H1 (cell line): Measurements from ENCODE around the gene ABHD6. TPM values are rescaled to one million over a fixed set of nuclear protein-coding genes. Genes with fewer than 3 reads are reported as not detected.

Experiments used
- CTCF ChIA-PET: fragments of 300-600 bp; sonication (Branson Sonifier 250); formaldehyde crosslinking; loops from one replicate; lab custom pipeline; 2021; ENCODE audit not compliant: partially characterized antibody; lab: Charles Lee
- POLR2A ChIA-PET: fragments of 300-600 bp; sonication (Branson Sonifier 250); formaldehyde crosslinking; loops from one replicate; lab custom pipeline; 2021; ENCODE audit warnings: inconsistent platforms; ENCODE audit not compliant: partially characterized antibody; lab: Charles Lee
- DNase-seq, 2 experiments: peaks; one replicate each; pipeline versions ENCODE4 v3.0.0 to v3.0.0-alpha.2; 2010 to 2022; ENCODE audit warnings: low spot score in 2 of 2, low read depth in 1 of 2, mixed read lengths in 1 of 2
- FAIRE-seq: peaks from 2 replicates; lab custom pipeline; 2011; peaks lifted over from hg19 to GRCh38; lab: Jason Lieb, UNC
- H2AFZ ChIP-seq: 2 replicates; pipeline ENCODE4 v1.8.1; 2012; ENCODE audit warnings: low read length, inconsistent platforms
- H2AK5ac ChIP-seq: 2 replicates; pipeline ENCODE4 v1.6.1; 2013; ENCODE audit warnings: low read depth, low read length
- H2BK120ac ChIP-seq: replicated peaks from 2 replicates; pipeline ENCODE3; 2013; ENCODE audit warnings: low read depth, low read length, inconsistent platforms
- H2BK12ac ChIP-seq: 2 replicates; pipeline ENCODE4 v1.6.1; 2013; ENCODE audit warnings: low read depth, low read length
- H2BK15ac ChIP-seq: 2 replicates; pipeline ENCODE4 v1.6.1; 2013; ENCODE audit warnings: low read length
- H2BK20ac ChIP-seq: 2 replicates; pipeline ENCODE4 v1.6.1; 2013; ENCODE audit warnings: low read length
- H2BK5ac ChIP-seq: 2 replicates; pipeline ENCODE4 v1.6.1; 2013; ENCODE audit warnings: low read depth, low read length
- H3K14ac ChIP-seq: 2 replicates; pipeline ENCODE4 v1.6.1; 2013; ENCODE audit warnings: inconsistent platforms; ENCODE audit not compliant: insufficient read length
- H3K18ac ChIP-seq: 2 replicates; pipeline ENCODE4 v1.6.1; 2013; ENCODE audit warnings: low read length; ENCODE audit errors: extremely low read depth
- H3K23ac ChIP-seq: 2 replicates; pipeline ENCODE4 v1.6.1; 2013; ENCODE audit warnings: inconsistent platforms; ENCODE audit not compliant: insufficient read length
- H3K23me2 ChIP-seq: 2 replicates; pipeline ENCODE4 v1.6.1; 2013; ENCODE audit warnings: low read depth, low read length
- H3K27ac ChIP-seq: 2 replicates; pipeline ENCODE4 v1.6.1; 2011; ENCODE audit warnings: low read depth, low read length, inconsistent platforms
- H3K27me3 ChIP-seq, 4 experiments: replicated peaks in 1 of 4; 1 replicate in 1 of 4; 2 replicates in 3 of 4; pipeline versions ENCODE4 v1.6.1 to v1.8.1; 2011 to 2013; ENCODE audit warnings: low read length in 3 of 4, mild to moderate bottlenecking in 3 of 4, inconsistent platforms in 2 of 4, mixed read lengths in 2 of 4, moderate library complexity in 1 of 4; ENCODE audit not compliant: control insufficient read depth in 3 of 4, insufficient read depth in 3 of 4; ENCODE audit errors: extremely low read depth in 1 of 4
- H3K36me3 ChIP-seq, 4 experiments: 2 replicates each; pipeline versions ENCODE4 v1.6.1 to v1.8.1; 2011 to 2013; ENCODE audit warnings: mild to moderate bottlenecking in 4 of 4, low read length in 3 of 4, moderate library complexity in 2 of 4, control low read depth in 1 of 4, inconsistent platforms in 1 of 4; ENCODE audit not compliant: insufficient read depth in 4 of 4, control insufficient read depth in 2 of 4
- H3K4ac ChIP-seq: replicated peaks from 2 replicates; pipeline ENCODE3; 2013; ENCODE audit warnings: low read length, low read depth, mixed read lengths, inconsistent platforms; ENCODE audit not compliant: insufficient read length
- H3K4me1 ChIP-seq, 4 experiments: replicated peaks in 1 of 4; 1 replicate in 1 of 4; 2 replicates in 3 of 4; pipeline versions ENCODE4 v1.6.1 to v1.8.1; 2011 to 2013; ENCODE audit warnings: low read length in 3 of 4, inconsistent platforms in 2 of 4, mixed read lengths in 1 of 4; ENCODE audit not compliant: insufficient read depth in 4 of 4, control insufficient read depth in 3 of 4
- H3K4me2 ChIP-seq, 2 experiments: 2 replicates each; pipeline versions ENCODE4 v1.6.1 to v1.8.1; 2011 to 2013; ENCODE audit warnings: low read depth in 2 of 2, low read length in 2 of 2, control low read depth in 1 of 2, inconsistent platforms in 1 of 2, mild to moderate bottlenecking in 1 of 2; ENCODE audit not compliant: insufficient read depth in 1 of 2
- H3K4me3 ChIP-seq, 4 experiments: fragments of 200-600, 300-600 bp in 1 of 4; sonication (generic), shearing (Covaris generic), sonication (Bioruptor Twin) in 1 of 4; 2 replicates each; pipeline versions ENCODE4 v1.5.1 to v1.8.1; 2011 to 2016; ENCODE audit warnings: low read length in 4 of 4, low read depth in 3 of 4, control low read depth in 2 of 4, inconsistent platforms in 2 of 4, mild to moderate bottlenecking in 2 of 4, mixed read lengths in 1 of 4, moderate library complexity in 1 of 4; ENCODE audit not compliant: insufficient read depth in 2 of 4; ENCODE audit errors: extremely low read depth in 1 of 4
- H3K56ac ChIP-seq: replicated peaks from 2 replicates; pipeline ENCODE3; 2013; ENCODE audit warnings: low read depth, mild to moderate bottlenecking, mixed read lengths, low read length, inconsistent platforms; ENCODE audit not compliant: insufficient read length
- H3K79me1 ChIP-seq: 2 replicates; pipeline ENCODE4 v1.6.1; 2013; ENCODE audit warnings: low read depth, low read length, control low read depth
- H3K79me2 ChIP-seq, 2 experiments: 2 replicates each; pipeline versions ENCODE4 v1.6.1 to v1.8.1; 2012 to 2013; ENCODE audit warnings: low read length in 2 of 2, mild to moderate bottlenecking in 2 of 2, inconsistent platforms in 1 of 2; ENCODE audit not compliant: insufficient read depth in 2 of 2, control insufficient read depth in 1 of 2
- H3K9ac ChIP-seq, 4 experiments: replicated peaks in 1 of 4; 1 replicate in 1 of 4; 2 replicates in 3 of 4; pipeline versions ENCODE4 v1.6.1 to v1.8.1; 2011 to 2013; ENCODE audit warnings: low read depth in 3 of 4, low read length in 3 of 4, control low read depth in 2 of 4, mild to moderate bottlenecking in 2 of 4, moderate library complexity in 2 of 4, inconsistent platforms in 1 of 4; ENCODE audit errors: extremely low read depth in 1 of 4
- H3K9me3 ChIP-seq, 2 experiments: 2 replicates each; pipeline versions ENCODE4 v1.6.1 to v1.8.1; 2012 to 2013; ENCODE audit warnings: mild to moderate bottlenecking in 2 of 2, moderate library complexity in 2 of 2, control low read depth in 1 of 2, inconsistent platforms in 1 of 2, low read depth in 1 of 2, low read length in 1 of 2, mixed read lengths in 1 of 2; ENCODE audit not compliant: insufficient read depth in 2 of 2
- H4K20me1 ChIP-seq, 2 experiments: replicated peaks in 1 of 2; 2 replicates each; pipeline versions ENCODE3 to v1.8.1; 2011 to 2013; ENCODE audit warnings: inconsistent platforms in 2 of 2, low read length in 2 of 2, mild to moderate bottlenecking in 1 of 2; ENCODE audit not compliant: insufficient read depth in 2 of 2, control insufficient read depth in 1 of 2
- H4K5ac ChIP-seq: 2 replicates; pipeline ENCODE4 v1.6.1; 2013; ENCODE audit warnings: low read length, low read depth, mixed read lengths, inconsistent platforms; ENCODE audit not compliant: insufficient read length
- H4K8ac ChIP-seq: 2 replicates; pipeline ENCODE4 v1.8.0; 2013; ENCODE audit warnings: mild to moderate bottlenecking, moderate library complexity, low read length, inconsistent platforms; ENCODE audit not compliant: insufficient read depth; ENCODE audit errors: extremely low read depth
- H4K91ac ChIP-seq: replicated peaks from 2 replicates; pipeline ENCODE3; 2013; ENCODE audit warnings: low read length, mixed read lengths, inconsistent platforms; ENCODE audit not compliant: insufficient read length
- BRCA1 ChIP-seq: IDR thresholded peaks from 2 replicates; pipeline ENCODE4 v1.6.1; 2012; ENCODE audit warnings: low read depth, low read length, improper control_type of control experiment
- CBX8 ChIP-seq: fragments of 300-800, 300-1000 bp; sonication (generic); IDR thresholded peaks from 2 replicates; pipeline ENCODE4 v1.7.1; 2016; ENCODE audit warnings: low read depth, low read length, borderline replicate concordance
- EP300 ChIP-seq, 2 experiments: IDR thresholded peaks; 1 replicate in 1 of 2; 2 replicates in 1 of 2; pipeline ENCODE4 v1.6.1; 2011 to 2012; ENCODE audit warnings: low read depth in 2 of 2, low read length in 2 of 2, mild to moderate bottlenecking in 2 of 2, borderline replicate concordance in 1 of 2, inconsistent platforms in 1 of 2, moderate library complexity in 1 of 2
- FOSL1 ChIP-seq: IDR thresholded peaks from 2 replicates; pipeline ENCODE4 v1.6.1; 2011; ENCODE audit warnings: mild to moderate bottlenecking, low read depth, low read length, moderate library complexity; ENCODE audit not compliant: insufficient read depth
- HDAC6 ChIP-seq: IDR thresholded peaks from one replicate; pipeline ENCODE4 v1.7.1; 2012; ENCODE audit warnings: low read depth, mild to moderate bottlenecking, inconsistent platforms, low read length, moderate library complexity
- POLR2AphosphoS5 ChIP-seq: IDR thresholded peaks from 2 replicates; pipeline ENCODE4 v1.6.1; 2011; ENCODE audit warnings: low read depth, low read length
- RFX5 ChIP-seq: IDR thresholded peaks from 2 replicates; pipeline ENCODE4 v1.6.1; 2011; ENCODE audit warnings: low read depth, low read length, improper control_type of control experiment, borderline replicate concordance
- SIN3A ChIP-seq, 2 experiments: IDR thresholded peaks in 1 of 2; conservative IDR thresholded peaks in 1 of 2; 2 replicates each; pipeline ENCODE4 v1.6.1; 2011 to 2012; ENCODE audit warnings: low read length in 2 of 2, improper control_type of control experiment in 1 of 2, low read depth in 1 of 2, mild to moderate bottlenecking in 1 of 2
- SIX5 ChIP-seq: IDR thresholded peaks from 2 replicates; pipeline ENCODE4 v1.6.1; 2011; ENCODE audit warnings: mild to moderate bottlenecking, low read depth, low read length
- SRF ChIP-seq: IDR thresholded peaks from 2 replicates; pipeline ENCODE4 v1.6.1; 2011; ENCODE audit warnings: mild to moderate bottlenecking, low read depth, low read length, moderate library complexity
- TAF1 ChIP-seq: IDR thresholded peaks from 2 replicates; pipeline ENCODE4 v1.6.1; 2011; ENCODE audit warnings: mild to moderate bottlenecking, low read depth, low read length
- TBP ChIP-seq: IDR thresholded peaks from 2 replicates; pipeline ENCODE4 v1.6.1; 2011; ENCODE audit warnings: low read depth, low read length, improper control_type of control experiment
- WGBS, 2 experiments: shearing (Covaris generic) in 1 of 2; methylation state at CpG; one replicate each; pipeline versions ENCODE4 v1.1.6 to v1.1.7; 2013 to 2015; ENCODE audit warnings: low lambda C conversion rate in 2 of 2, mixed read lengths in 2 of 2, inconsistent platforms in 1 of 2, low coverage in 1 of 2, missing lambda C conversion rate in 1 of 2; ENCODE audit not compliant: insufficient replicate concordance in 2 of 2, insufficient coverage in 1 of 2, insufficient read length in 1 of 2; ENCODE audit errors: extremely low coverage in 1 of 2, missing lambda C conversion rate in 1 of 2; 5-methylcytosine and 5-hydroxymethylcytosine counted together
- polyA plus RNA-seq, 7 experiments: library from polyadenylated mRNA; depleted of rRNA in 3 of 7; stranded (reverse) in 5 of 7; unstranded in 2 of 7; fragments of >200 nt in 5 of 7; fragments of 200-250 nt in 2 of 7; gene quantifications; 1 replicate in 5 of 7; 2 replicates in 1 of 7; 4 replicates in 1 of 7; pipeline versions ENCODE4 v1.2.1 to v1.2.3, GENCODE V29; 2011 to 2013; ENCODE audit warnings: missing spikeins in 2 of 7, mixed read lengths in 2 of 7
- total RNA-seq: library from RNA; stranded (reverse); fragmentation: NEBNext Ultra II Directional; extraction: Animal tissue kit (Norgen Biotek cat#: 25700); gene quantifications from 2 replicates; pipeline ENCODE4 v1.2.1, GENCODE V29; 2021
- TF ChIP-seq, protein P1 (sequence below): IDR thresholded peaks from 2 replicates; pipeline ENCODE4 v1.6.1; 2012; ENCODE audit warnings: inconsistent platforms

Gene ABHD6
- total and polyA plus RNA-seq, 2 of the 8 experiments (the other 6 are each of a cell fraction or from before 2014, with no cell fraction given): 5.9 to 6.6 TPM

DNA sequence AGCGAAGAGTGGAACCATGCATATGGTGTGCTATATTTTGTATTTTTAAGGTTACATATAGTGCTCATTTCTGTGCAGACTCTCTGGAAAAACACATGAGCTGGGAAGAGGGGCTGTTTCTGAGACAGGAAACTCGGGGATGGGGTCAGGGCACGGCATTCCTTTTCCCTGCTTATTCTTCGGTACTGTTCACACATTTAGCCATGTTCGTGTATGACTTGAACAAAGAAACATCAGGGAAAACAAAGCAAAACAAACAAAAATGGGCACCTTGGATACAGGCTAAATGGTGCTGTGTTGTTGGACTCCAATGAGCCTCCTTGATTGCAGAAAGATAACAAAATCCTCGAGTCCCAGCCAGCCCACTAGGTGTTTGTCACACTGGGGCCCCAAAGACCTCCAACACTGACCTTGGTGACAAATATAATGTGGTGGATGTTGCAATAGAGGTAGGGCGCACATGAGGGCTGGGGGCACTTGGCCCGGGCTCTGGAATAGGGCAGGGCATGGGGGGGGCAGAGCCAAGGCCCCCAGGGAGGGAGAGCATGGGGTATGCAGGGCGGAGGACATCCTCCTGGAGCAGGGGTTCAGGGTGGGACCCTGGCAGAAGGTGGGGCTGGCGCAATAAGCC is 46.1 kb upstream of the ABHD6 start:
- no peak for FAIRE-seq
- TF ChIP-seq SIX5 (no peak), TAF1 (no peak), SIN3A (conservative IDR thresholded peaks at IDR 0.05 in 1 of 2, IDR thresholded peaks at IDR 0.05 in 1 of 2; ENCODE audit: low read depth in 1 of 2, low read length in 2 of 2) (no peak), CBX8 (no peak), RFX5 (no peak), BRCA1 (no peak), SRF (no peak), POLR2AphosphoS5 (no peak), EP300 (IDR thresholded peaks at IDR 0.05; ENCODE audit: borderline replicate concordance in 1 of 2, low read depth in 2 of 2, low read length in 2 of 2) (no peak), FOSL1 (no peak), TBP (no peak), HDAC6 (no peak)
- TF ChIP-seq, protein P1, sequence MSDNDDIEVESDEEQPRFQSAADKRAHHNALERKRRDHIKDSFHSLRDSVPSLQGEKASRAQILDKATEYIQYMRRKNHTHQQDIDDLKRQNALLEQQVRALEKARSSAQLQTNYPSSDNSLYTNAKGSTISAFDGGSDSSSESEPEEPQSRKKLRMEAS: no peak

More for the DNA sequence above, 46.1 kb upstream of the ABHD6 start:
- no peak for DNase-seq
- no peak overlapping the region for H3K56ac ChIP-seq
- H3K9ac ChIP-seq: no peak overlapping the region
- no peak overlapping the region for H3K14ac ChIP-seq
- H3K4ac ChIP-seq: no peak overlapping the region
- no peak overlapping the region for H3K18ac ChIP-seq
- H4K5ac ChIP-seq: no peak overlapping the region
- ChIA-PET CTCF (interaction anchor here (0.5 to 9.7 kb wide), 6 partner anchors 14 to 162 kb away, joined by 3 to 177 read pairs (median 10); partner anchors contain the start of genes HTD2 and RPP14), POLR2A (no interaction called here)
- peaks cover 0 to 4% (median 1%) of the 10 kb centered on the region in 4 experiments; a peak in 2 of 7 replicates for H3K4me1 ChIP-seq
- H3K27me3 ChIP-seq: no peaks in the 10 kb centered on the region
- H4K91ac ChIP-seq: no peak overlapping the region
- no peak overlapping the region for H2BK120ac ChIP-seq
- no peak overlapping the region for H2BK12ac ChIP-seq
- H3K36me3 ChIP-seq: no peaks in the 10 kb centered on the region
- H3K79me1 ChIP-seq: no peaks in the 10 kb centered on the region
- no peak overlapping the region for H2AK5ac ChIP-seq
- WGBS, 2 experiments: 85% methylated on average over 10 of the region's 10 CpGs; no CpG with 5 or more reads in 1 of the 2 experiments
- H3K4me2 ChIP-seq: no peak overlapping the region
- no peak overlapping the region for H3K4me3 ChIP-seq
- H2AFZ ChIP-seq: no peak overlapping the region
- no peaks in the 10 kb centered on the region for H3K79me2 ChIP-seq
- H3K9me3 ChIP-seq: no peaks in the 10 kb centered on the region
- H3K23ac ChIP-seq: no peak overlapping the region
- no peak overlapping the region for H4K8ac ChIP-seq
- no peak overlapping the region for H2BK20ac ChIP-seq
- no peak overlapping the region for H2BK5ac ChIP-seq
- H2BK15ac ChIP-seq: no peak overlapping the region
- no peak overlapping the region for H3K27ac ChIP-seq
- no peaks in the 10 kb centered on the region for H4K20me1 ChIP-seq
- H3K23me2 ChIP-seq: no peaks in the 10 kb centered on the region
